HG02623 (cell line): ENCODE data around the gene OR5AR1.
"Not testable (repeated sequence)": the region's sequence is repeated elsewhere in the genome, so short reads cannot be mapped to it uniquely, and the experiment has no call there.

Experiments used
- ATAC-seq: cut with Tn5 transposase; IDR thresholded peaks from one replicate; pipeline ENCODE4 v1.9.1; 2021; ENCODE audit warnings: moderate library complexity; ENCODE audit not compliant: unreplicated experiment

The OR5AR1 gene

GRCh38 chr11:56663386-56663785 is at the start of gene OR5AR1:
Gene OR5AR1 (plus strand): TSS chr11:56663686. CDS start chr11:56663686, 0 bp downstream.
- ATAC-seq: no peak

DNA sequence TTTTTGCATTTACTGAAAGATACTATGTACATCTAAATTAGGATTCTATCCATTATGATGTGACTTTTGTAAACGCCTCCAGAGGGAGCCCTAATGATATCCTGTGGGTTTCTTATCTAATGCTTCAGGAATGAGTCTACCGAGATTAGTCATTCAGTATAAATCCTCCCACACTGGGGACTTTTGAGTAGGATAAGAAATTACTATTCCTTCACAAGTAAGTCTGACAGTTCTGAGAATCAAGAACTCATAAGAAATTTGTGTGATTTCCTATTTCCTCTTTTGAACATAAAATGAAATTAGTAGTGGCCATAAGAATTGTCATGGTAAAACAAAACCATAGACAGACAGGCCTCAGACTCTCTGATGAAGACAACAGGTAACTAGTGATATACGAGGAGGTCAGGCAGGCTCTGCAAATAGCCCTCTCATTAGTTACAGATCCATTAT is 38.8 kb upstream of the OR5AR1 start:
- peak; percentile 83 for ATAC-seq

DNA sequence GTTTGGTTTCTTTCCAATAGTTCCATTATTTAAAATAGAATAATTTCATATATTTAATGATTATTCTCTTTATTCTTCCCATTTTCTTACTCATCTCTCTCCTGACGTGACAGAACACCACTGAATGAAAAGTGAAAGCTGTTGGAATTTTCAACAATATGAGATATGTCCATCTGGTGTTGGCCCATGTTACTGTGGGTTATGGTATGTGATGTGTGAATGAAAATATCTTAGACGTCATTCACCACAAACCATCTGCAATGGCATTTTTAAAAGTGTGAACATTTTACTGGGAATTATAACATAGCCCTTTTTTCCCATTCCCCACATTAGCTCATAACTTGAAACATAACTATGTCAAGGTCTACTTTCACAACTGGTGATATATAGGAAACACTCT is 37.5 kb upstream of the OR5AR1 start:
- no peak for ATAC-seq

GRCh38 chr11:56632329-56632728 is 31.2 kb upstream of the OR5AR1 start:
- ATAC-seq: no peak

DNA sequence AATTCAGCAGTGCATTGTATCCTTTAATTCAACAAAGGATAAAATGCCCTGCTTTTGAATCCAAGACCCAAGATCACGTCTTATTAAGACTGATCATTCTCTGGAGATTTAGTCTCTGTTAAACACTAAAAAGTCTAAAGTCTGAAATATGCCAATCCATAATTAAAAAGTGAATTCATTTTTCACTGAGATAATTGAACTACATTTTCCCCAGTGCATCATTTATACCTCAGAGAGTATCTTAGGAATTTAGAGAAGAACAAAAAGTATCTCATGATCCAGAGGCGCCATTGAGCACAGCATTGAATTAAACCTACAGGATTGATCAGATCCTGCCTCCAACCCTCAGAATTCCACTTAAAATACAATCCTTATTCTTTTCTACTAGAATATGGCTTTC is 26.6 kb upstream of the OR5AR1 start:
- no peak for ATAC-seq

- no peak for ATAC-seq
Measured at GRCh38 chr11:56637500-56637899, 26.0 kb upstream of the OR5AR1 start.

GRCh38 chr11:56642339-56642738 is 21.1 kb upstream of the OR5AR1 start, which contains the start of gene OR5AP2:
Gene OR5AP2 (minus strand): TSS chr11:56642439. CDS start chr11:56642439, 0 bp downstream.
- ATAC-seq: no peak

DNA sequence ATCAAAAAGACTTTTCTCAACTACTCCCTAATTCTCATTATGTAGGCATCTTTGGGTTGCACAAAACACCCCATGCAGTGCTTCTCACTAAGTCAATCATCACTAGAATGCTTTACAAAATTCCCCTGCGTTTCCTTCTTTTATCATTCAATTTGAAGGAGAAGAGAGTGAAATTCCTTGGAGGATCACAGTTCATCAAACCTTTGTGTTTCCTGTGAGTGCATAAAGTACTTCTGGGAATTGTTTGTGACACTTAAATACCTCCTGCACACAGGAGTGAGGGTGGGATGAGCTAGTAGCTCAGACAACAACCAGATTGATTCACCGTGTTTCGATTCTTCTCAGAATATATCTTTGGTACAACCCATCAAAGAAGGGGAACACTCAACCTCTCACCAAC is 3.7 kb upstream of the OR5AR1 start:
- no peak for ATAC-seq

DNA sequence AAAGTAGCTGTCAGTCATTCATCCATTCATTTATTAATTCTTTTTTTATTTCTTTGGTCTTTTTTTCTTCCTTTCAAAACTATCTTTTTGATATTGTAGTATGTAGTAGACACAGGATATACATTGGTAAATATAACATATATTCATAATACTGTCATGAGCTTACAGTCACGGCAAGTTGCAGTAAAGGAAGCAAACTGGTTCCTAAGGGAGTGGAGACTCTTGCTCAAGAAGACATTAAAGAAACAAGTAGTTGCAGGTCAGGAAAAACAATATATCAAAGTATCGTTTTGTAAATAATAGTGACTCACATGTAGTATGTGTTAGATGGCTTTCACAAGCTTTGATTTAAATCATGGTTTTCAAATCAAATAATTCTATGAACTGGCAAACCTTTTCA is 7.5 kb downstream of the OR5AR1 start:
- ATAC-seq: no peak

DNA sequence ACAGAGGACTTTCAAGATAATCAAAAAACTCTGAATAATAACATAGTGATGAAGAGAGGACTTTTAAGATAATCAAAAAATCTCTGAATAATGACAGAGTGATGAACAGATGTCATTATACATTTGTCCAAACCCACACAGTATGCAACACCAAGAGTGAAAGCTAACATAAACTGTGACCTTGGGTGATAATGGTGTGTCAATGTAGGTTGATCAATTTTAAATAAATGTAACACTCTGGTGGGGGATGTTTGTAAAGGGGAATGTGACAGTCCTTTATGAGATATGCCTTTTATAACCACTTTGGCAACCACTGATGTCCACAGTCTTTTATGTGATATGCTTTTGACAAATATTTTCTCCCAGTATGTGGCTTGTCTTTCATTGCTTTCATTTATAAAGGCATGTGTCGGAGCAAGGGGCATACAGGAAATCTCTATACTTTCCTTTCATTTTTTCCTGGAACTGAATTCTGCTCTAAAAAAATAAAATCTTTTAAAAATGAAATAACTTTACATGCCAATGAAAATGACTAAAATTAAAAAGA is 25.1 kb downstream of the OR5AR1 start:
- ATAC-seq: no peak

- ATAC-seq: not testable (repeated sequence)
Measured at GRCh38 chr11:56691179-56691578, 27.7 kb downstream of the OR5AR1 start.

DNA sequence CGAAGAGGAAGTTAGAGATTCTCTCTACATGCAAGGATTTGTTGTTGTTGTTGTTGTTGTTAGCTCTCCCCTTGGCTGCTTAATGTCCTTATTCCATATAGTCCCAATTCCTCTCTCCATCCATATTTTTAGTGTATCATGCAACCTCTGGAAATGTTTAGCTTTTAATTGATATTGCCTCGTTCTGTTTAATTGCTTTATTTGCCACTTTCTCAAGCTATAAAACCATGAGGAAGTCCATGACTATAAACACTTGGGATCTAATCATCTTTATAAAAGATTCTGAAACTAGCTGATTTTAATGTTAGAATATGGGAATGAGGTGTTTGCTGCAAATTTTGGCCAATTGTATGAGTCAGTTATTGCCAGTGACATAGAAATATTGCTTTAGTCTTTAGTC is 29.9 kb downstream of the OR5AR1 start:
- ATAC-seq: no peak

- ATAC-seq: no peak
Measured at GRCh38 chr11:56698795-56699194, 35.3 kb downstream of the OR5AR1 start, which contains the start of gene OR9G1. Gene OR9G1 (plus strand): TSS chr11:56699095. CDS start chr11:56700388, 1,293 bp downstream.

GRCh38 chr11:56700242-56700913 is 36.9 kb downstream of the OR5AR1 start:
- no peak for ATAC-seq

GRCh38 chr11:56700914-56701485 is 37.5 kb downstream of the OR5AR1 start:
- no peak for ATAC-seq

GRCh38 chr11:56705784-56706396 is 42.4 kb downstream of the OR5AR1 start:
- no peak for ATAC-seq

GRCh38 chr11:56706486-56706885 is 43.0 kb downstream of the OR5AR1 start:
- ATAC-seq: no peak

- no peak for ATAC-seq
Measured at GRCh38 chr11:56714206-56714605, 50.7 kb downstream of the OR5AR1 start.
